Panc1 (cell line): ENCODE data around the gene SLC38A5. TPM values are rescaled to one million over a fixed set of nuclear protein-coding genes. Genes with fewer than 3 reads are reported as not detected.

Experiments used
- ATAC-seq: fragments of 200-7000 bp; cut with Tn5 transposase; 2 replicates; pipeline ENCODE4 v1.9.1; 2020; ENCODE audit warnings: mild to moderate bottlenecking, moderate library complexity
- BruUV-seq: library from RNA; stranded (reverse); fragments of 400-500 nt; replicated peaks from 2 replicates; lab custom pipeline; 2021; lab: Mats Ljungman, UMichigan
- CTCF ChIA-PET: fragments of 300-600 bp; sonication (Branson Sonifier 250); formaldehyde crosslinking; loops from one replicate; lab custom pipeline; 2022; ENCODE audit warnings: antibody characterized with exemption; lab: Charles Lee
- POLR2A ChIA-PET: fragments of 300-600 bp; sonication (Branson Sonifier 250); formaldehyde crosslinking; loops from one replicate; lab custom pipeline; 2022; ENCODE audit warnings: antibody characterized with exemption; lab: Charles Lee
- DNase-seq: peaks from one replicate; pipeline ENCODE4 v3.0.0-alpha.2; 2010; ENCODE audit warnings: low read depth, low spot score
- H3K27ac ChIP-seq: 2 replicates; pipeline ENCODE4 v1.5.1; 2011; ENCODE audit warnings: mild to moderate bottlenecking, low read length, inconsistent platforms
- H3K27me3 ChIP-seq: fragments of 200-500 bp; sonication (Bioruptor generic); 2 replicates; pipeline ENCODE4 v1.6.0; 2014; ENCODE audit warnings: low read length, inconsistent platforms; ENCODE audit not compliant: control insufficient read depth, insufficient read depth
- H3K36me3 ChIP-seq: fragments of 200-500 bp; sonication (Bioruptor generic); 2 replicates; pipeline ENCODE4 v1.5.1; 2014; ENCODE audit warnings: inconsistent platforms, mild to moderate bottlenecking, low read length, moderate library complexity; ENCODE audit not compliant: control insufficient read depth, insufficient read depth
- H3K4me1 ChIP-seq: 2 replicates; pipeline ENCODE4 v1.5.1; 2011; ENCODE audit warnings: inconsistent platforms, mild to moderate bottlenecking, low read length, moderate library complexity; ENCODE audit not compliant: control insufficient read depth, insufficient read depth
- H3K4me3 ChIP-seq, 2 experiments: 2 replicates each; pipeline ENCODE4 v1.5.1; 2011 to 2012; ENCODE audit warnings: low read depth in 2 of 2, low read length in 2 of 2, mild to moderate bottlenecking in 2 of 2, inconsistent platforms in 1 of 2, moderate library complexity in 1 of 2
- H3K9me3 ChIP-seq: fragments of 200-500 bp; sonication (Bioruptor generic); 2 replicates; pipeline ENCODE4 v1.5.1; 2014; ENCODE audit warnings: low read depth, mild to moderate bottlenecking, inconsistent platforms, low read length, moderate library complexity; ENCODE audit not compliant: control insufficient read depth, insufficient read depth
- POLR2AphosphoS5 ChIP-seq: IDR thresholded peaks from 2 replicates; pipeline ENCODE4 v1.6.1; 2012; ENCODE audit warnings: mild to moderate bottlenecking, low read depth, low read length, moderate library complexity
- SIN3A ChIP-seq: IDR thresholded peaks from 2 replicates; pipeline ENCODE4 v1.6.1; 2012; ENCODE audit warnings: low read depth, mild to moderate bottlenecking, low read length, moderate library complexity, borderline replicate concordance; ENCODE audit not compliant: insufficient read depth
- TCF7L2 ChIP-seq: IDR thresholded peaks from 2 replicates; pipeline ENCODE4 v1.6.1; 2011; ENCODE audit warnings: mild to moderate bottlenecking, low read depth, low read length, inconsistent platforms
- in situ Hi-C: cut with HindIII; loops from 2 replicates; pipeline ENCODE4 v1.10.0; 2016; ENCODE audit warnings: low sequenced_read_pairs, low pct_unique_long_range_greater_than_20kb
- intact Hi-C: fragments of 100-400 bp; cut with micrococcal nuclease; formaldehyde crosslinking; loops from one replicate; pipeline ENCODE4 v1.10.0; 2022; ENCODE audit not compliant: unreplicated experiment
- total RNA-seq: library from RNA; stranded (reverse); gene quantifications from one replicate; pipeline ENCODE4 v1.2.1, GENCODE V29; 2021; ENCODE audit not compliant: unreplicated experiment
- TF ChIP-seq, protein P1 (sequence below), 2 experiments: IDR thresholded peaks; 2 replicates each; pipeline ENCODE4 v1.6.1; 2011 to 2012; ENCODE audit warnings: low read depth in 2 of 2, control low read depth in 1 of 2, low read length in 1 of 2, mild to moderate bottlenecking in 1 of 2, moderate library complexity in 1 of 2; ENCODE audit not compliant: insufficient read depth in 1 of 2
- TF ChIP-seq, protein P2 (sequence below): fragments of 450-650 bp; IDR thresholded peaks from 2 replicates; pipeline ENCODE4 v1.5.1; 2017; ENCODE audit warnings: mild to moderate bottlenecking

Gene SLC38A5
- total RNA-seq, 1 experiment from 2014 or later: 1.1 TPM

DNA sequence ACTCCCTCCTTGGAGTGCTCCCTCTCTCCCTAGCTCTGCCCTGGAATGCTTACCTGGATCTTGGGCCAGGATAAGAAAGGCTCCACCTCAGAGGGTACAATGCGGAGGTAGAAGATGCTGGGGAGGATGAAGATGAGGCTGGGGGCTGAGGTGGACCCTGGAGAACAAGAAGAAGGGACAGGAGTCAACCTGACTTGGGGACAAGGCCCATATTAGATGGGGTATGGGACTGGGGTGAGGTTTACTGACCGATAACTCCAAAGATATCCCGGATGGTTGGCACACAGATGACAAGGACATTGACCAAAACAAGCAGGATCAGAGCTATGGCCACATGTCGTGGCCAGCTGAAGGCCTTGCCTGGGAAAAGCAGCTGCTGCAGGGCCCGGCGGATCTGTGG lies 10.6 kb downstream of the SLC38A5 start:
- DNase-seq (no peak), ATAC-seq (no peak)
- in situ Hi-C loops (no loop called here), intact Hi-C loops (no loop called here)
- Histone ChIP-seq H3K4me3 (no peak overlapping the region), H3K27ac (no peak overlapping the region), H3K4me1 (no peaks in the 10 kb centered on the region), H3K27me3 (no peaks in the 10 kb centered on the region), H3K36me3 (no peaks in the 10 kb centered on the region), H3K9me3 (no peaks in the 10 kb centered on the region)
- BruUV-seq: no TSS peak
- no peak for TF ChIP-seq SIN3A
- TF ChIP-seq TCF7L2: no peak
- TF ChIP-seq, protein P1, sequence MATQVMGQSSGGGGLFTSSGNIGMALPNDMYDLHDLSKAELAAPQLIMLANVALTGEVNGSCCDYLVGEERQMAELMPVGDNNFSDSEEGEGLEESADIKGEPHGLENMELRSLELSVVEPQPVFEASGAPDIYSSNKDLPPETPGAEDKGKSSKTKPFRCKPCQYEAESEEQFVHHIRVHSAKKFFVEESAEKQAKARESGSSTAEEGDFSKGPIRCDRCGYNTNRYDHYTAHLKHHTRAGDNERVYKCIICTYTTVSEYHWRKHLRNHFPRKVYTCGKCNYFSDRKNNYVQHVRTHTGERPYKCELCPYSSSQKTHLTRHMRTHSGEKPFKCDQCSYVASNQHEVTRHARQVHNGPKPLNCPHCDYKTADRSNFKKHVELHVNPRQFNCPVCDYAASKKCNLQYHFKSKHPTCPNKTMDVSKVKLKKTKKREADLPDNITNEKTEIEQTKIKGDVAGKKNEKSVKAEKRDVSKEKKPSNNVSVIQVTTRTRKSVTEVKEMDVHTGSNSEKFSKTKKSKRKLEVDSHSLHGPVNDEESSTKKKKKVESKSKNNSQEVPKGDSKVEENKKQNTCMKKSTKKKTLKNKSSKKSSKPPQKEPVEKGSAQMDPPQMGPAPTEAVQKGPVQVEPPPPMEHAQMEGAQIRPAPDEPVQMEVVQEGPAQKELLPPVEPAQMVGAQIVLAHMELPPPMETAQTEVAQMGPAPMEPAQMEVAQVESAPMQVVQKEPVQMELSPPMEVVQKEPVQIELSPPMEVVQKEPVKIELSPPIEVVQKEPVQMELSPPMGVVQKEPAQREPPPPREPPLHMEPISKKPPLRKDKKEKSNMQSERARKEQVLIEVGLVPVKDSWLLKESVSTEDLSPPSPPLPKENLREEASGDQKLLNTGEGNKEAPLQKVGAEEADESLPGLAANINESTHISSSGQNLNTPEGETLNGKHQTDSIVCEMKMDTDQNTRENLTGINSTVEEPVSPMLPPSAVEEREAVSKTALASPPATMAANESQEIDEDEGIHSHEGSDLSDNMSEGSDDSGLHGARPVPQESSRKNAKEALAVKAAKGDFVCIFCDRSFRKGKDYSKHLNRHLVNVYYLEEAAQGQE (IDR thresholded peaks at IDR 0.05; ENCODE audit: insufficient read depth in 1 of 2, low read depth in 2 of 2, low read length in 1 of 2): no peak
- no peak for TF ChIP-seq POLR2AphosphoS5
- TF ChIP-seq, protein P2, sequence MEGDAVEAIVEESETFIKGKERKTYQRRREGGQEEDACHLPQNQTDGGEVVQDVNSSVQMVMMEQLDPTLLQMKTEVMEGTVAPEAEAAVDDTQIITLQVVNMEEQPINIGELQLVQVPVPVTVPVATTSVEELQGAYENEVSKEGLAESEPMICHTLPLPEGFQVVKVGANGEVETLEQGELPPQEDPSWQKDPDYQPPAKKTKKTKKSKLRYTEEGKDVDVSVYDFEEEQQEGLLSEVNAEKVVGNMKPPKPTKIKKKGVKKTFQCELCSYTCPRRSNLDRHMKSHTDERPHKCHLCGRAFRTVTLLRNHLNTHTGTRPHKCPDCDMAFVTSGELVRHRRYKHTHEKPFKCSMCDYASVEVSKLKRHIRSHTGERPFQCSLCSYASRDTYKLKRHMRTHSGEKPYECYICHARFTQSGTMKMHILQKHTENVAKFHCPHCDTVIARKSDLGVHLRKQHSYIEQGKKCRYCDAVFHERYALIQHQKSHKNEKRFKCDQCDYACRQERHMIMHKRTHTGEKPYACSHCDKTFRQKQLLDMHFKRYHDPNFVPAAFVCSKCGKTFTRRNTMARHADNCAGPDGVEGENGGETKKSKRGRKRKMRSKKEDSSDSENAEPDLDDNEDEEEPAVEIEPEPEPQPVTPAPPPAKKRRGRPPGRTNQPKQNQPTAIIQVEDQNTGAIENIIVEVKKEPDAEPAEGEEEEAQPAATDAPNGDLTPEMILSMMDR: no peak
- POLR2A ChIA-PET: no interaction called here
- CTCF ChIA-PET: no interaction called here

DNA sequence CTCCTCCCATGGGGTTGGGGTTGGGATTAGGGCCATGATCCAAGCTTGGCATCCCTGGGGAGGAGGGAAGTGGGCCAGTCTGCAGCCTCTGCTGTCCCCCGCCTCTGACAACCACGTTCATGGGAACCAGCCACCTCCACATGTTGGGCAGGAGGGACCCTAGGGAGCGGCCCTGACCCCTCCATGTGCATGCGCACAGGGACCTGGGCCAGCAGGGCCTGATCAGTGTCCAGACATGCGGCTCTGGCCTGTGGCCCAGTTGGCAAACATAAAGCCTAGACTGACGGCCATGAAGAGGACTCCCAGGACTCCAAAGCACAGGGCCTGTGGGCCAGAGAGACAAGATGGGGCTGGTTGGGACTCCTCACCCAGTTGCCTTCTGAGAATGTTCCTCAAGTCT lies 11.3 kb downstream of the SLC38A5 start:
- no peak for DNase-seq
- no TSS peak for BruUV-seq
- in situ Hi-C loops: no loop called here
- Histone ChIP-seq H3K36me3 (no peaks in the 10 kb centered on the region), H3K4me3 (no peak overlapping the region), H3K27me3 (no peaks in the 10 kb centered on the region), H3K9me3 (no peaks in the 10 kb centered on the region), H3K4me1 (no peaks in the 10 kb centered on the region), H3K27ac (no peak overlapping the region)
- ATAC-seq: no peak
- intact Hi-C loops: no loop called here
- POLR2A ChIA-PET: no interaction called here
- CTCF ChIA-PET: no interaction called here
- TF ChIP-seq TCF7L2 (no peak), POLR2AphosphoS5 (no peak), SIN3A (no peak)

DNA sequence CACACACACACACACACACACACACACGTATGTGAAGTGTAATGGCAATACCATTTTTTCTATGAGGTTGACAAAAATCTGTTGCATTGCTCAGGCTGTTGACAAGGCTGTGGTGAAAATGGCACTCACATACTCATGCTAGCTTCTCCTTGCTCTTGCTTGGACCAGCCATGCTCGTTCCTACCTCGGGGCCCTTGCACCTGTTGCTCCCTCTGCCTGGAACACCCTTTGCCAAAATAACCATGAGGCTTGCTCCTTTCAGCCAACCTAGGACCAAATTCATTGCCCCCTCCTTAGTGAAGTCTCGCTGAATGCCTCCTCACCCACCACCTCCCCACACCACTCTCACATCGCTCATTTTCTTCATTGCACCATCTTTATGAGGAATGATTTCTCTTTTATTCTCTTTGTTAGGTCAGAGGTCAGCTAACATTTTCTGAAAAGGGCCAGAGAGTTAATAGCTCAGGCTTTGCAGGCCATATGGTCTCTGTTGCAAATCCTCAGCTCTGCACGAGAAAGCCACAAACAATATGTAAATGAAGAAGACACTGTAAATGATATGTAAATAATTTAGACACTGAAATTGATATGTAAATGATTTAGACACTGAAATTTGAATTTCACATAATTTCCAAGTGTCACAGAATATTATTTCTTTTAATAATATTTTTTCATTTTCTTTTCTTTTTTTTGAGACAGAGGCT lies 13.3 kb downstream of the SLC38A5 start:
- in situ Hi-C loops: no loop called here
- Histone ChIP-seq H3K27ac (no peak overlapping the region), H3K4me1 (no peaks in the 10 kb centered on the region), H3K9me3 (no peaks in the 10 kb centered on the region), H3K4me3 (no peak overlapping the region), H3K27me3 (no peaks in the 10 kb centered on the region), H3K36me3 (no peaks in the 10 kb centered on the region)
- intact Hi-C loops: no loop called here
- ChIA-PET POLR2A (no interaction called here), CTCF (no interaction called here)
- TF ChIP-seq SIN3A: no peak
- TF ChIP-seq, protein P1 (IDR thresholded peaks at IDR 0.05; ENCODE audit: insufficient read depth in 1 of 2, low read depth in 2 of 2, low read length in 1 of 2): no peak
- TF ChIP-seq, protein P2: no peak
- TF ChIP-seq POLR2AphosphoS5: no peak
- no peak for TF ChIP-seq TCF7L2
- DNase-seq (no peak), ATAC-seq (no peak)
- BruUV-seq: no TSS peak
